Measurements from ENCODE around the gene CDK14.
"Not testable (repeated sequence)": the region's sequence is repeated elsewhere in the genome, so short reads cannot be mapped to it uniquely, and the experiment has no call there.

The CDK14 gene

GRCh38 chr7:90794234-90794633, 198.1 kb downstream of the CDK14 start:
- DNase-seq (ENCODE audit: low spot score): not testable (repeated sequence)

DNA sequence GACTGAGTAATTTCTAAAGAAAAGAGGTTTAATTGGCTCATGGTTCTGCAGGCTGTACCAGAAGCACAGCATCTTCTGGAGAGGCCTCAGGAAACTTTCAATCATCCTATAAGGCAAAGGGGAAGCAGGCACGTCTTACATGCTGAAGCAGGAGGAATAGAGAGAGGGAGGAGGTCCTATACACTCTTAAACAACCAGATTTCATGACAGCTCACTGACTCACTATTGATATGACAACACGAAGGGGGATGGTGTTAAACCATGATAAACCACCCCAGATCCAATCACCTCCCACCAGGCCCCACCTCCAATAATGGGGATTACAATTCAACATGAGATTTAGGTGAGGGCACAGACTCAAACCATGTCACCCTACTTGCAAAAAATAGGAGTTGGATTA, 201.5 kb downstream of the CDK14 start:
- no peak for DNase-seq (ENCODE audit: low spot score)

GRCh38 chr7:90804370-90804769, 208.2 kb downstream of the CDK14 start:
- DNase-seq (ENCODE audit: low spot score): no peak

DNA sequence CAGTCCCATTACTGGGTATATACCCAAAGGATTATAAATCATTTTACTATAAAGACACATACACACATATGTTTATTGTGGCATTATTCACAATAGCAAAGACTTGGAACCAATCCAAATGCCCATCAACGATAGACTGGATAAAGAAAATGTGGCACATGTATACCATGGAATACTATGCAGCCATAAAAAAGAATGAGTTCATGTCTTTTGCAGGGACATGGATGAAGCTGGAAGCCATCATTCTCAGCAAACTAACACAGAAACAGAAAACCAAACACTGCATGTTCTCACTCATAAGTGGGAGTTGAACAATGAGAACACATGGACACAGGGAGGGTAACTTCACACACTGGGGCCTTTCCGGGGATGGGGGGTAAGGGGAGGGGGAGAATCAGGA, 219.4 kb downstream of the CDK14 start:
- DNase-seq (ENCODE audit: low spot score): not testable (repeated sequence)

GRCh38 chr7:90816511-90817142, 220.5 kb downstream of the CDK14 start:
- DNase-seq (ENCODE audit: low spot score): no peak

GRCh38 chr7:90817151-90817550, 221.0 kb downstream of the CDK14 start:
- no peak for DNase-seq (ENCODE audit: low spot score)

- no peak for DNase-seq (ENCODE audit: low spot score)
These were observed 221.7 kb downstream of the CDK14 start for GRCh38 chr7:90817846-90818245.

- DNase-seq (ENCODE audit: low spot score): no peak
These were observed 222.2 kb downstream of the CDK14 start for GRCh38 chr7:90818341-90818740.

GRCh38 chr7:90821961-90822620, 226.0 kb downstream of the CDK14 start:
- no peak for DNase-seq (ENCODE audit: low spot score)

DNA sequence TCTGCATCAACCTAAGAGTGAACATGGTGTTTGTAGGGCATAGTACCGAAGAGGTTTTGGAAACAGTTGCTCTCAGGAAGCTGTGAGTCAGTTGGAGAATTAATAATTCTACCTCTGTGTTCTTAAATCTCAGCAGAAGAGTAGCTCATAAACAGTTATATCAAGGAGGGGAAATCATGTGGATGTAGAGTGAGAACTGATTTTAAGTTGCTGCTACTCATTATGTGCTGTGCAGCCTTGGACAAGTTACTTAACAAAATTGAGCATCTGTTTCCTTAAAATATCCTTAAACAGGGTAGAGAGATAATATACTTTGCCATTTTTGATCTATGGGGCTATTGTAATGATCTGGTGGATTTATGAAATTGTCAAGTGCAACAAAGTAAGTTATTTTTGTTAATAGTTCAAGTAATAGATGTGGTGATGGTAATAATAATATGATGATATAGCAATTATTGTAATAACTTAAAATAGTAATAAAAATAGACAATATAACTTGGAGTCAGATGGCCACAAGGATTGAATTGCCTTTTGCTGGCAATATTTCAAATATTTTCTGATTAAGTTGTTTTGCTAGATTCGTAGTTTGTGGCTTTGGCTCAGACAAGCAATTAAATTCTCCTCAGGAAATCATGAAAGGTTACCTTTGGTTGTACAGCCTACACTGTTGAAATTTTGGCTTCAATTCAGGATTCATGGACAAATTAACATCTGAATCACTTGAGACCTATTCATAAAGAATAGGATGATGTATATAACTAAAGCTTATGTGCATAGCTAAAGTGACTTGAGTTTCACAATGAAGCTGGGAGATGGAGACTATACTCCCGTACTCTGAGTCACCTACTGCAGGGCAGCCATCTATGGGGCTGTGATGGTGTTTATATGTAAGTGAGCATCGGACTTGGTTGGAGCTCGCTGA, 228.5 kb downstream of the CDK14 start:
- no peak for DNase-seq (ENCODE audit: low spot score)

DNA sequence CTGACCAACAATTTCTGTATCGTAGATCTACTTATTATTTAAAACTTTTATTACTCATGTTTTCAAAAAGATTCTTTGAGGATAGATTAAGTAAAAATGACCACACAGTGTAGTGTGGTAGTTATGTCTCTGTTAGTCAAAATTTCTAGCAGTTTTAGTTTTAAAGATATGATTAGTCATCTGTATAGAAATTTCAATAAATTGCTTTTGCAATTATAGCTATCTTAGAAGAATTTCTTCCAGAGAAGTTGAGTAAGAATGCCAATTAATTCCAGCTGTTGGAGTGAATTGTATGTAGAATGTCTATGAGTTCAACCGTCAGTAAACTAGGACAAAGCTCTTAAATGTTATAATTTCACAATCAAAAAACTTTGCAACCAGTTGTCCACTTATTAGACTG, 229.7 kb downstream of the CDK14 start:
- DNase-seq (ENCODE audit: low spot score): no peak

DNA sequence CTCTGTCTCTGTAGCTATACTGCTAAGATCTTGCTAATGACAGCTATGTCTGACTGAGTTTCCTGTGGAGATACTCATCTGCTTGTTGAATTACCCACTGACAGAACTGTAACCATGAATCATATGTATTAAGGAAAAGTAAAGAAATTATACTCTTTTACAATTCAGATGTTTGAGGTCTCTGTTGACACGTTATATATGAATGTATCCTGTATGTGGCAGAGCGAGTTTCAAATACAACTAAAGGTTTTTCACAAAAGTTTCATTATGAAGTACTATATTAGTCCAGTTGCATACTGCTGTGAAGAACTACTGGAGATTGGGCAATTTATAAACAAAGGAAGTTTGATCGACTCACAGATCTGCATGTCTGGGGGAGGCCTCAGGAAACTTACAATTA, 232.5 kb downstream of the CDK14 start:
- DNase-seq (ENCODE audit: low spot score): no peak

- no peak for DNase-seq (ENCODE audit: low spot score)
These were observed 234.2 kb downstream of the CDK14 start for GRCh38 chr7:90830308-90830707.

DNA sequence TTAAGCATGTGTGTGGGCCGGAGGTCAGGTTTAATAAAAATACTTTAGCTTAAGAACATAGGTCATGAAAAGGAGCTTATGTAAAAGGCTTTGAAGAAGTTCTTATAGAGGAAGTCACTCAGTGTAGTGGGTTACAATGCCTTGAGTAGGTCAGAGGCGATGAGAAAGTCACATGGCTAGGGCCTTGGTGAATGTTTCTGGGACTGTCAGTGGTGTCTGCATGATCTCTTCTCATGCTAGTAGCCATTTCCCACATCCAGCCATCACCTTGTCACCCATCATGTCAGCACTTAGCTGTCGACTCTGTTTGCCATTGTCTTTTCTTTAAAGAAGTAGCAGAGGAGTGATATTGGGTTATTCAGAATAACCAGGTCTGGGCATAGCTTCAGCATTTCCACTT, 236.6 kb downstream of the CDK14 start:
- DNase-seq (ENCODE audit: low spot score): no peak

DNA sequence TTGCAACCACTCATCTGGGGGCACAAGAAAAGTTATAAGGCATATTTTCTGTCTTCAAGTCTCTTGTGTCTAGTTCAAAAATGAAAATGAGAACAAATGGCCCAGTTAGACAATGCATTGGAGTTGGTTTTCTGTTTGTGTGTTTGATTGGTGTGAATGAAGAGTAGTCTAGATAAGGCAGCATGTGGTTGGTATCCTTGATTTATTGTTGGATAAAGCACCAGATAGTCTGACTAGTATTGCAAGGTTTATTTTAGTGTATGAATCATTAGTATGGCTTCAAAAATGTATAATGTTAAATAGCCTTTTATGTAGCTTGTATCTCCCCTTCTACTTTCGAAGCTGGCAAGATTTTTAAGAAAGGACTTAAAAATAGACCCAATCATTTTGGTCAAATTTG, 237.3 kb downstream of the CDK14 start:
- DNase-seq (ENCODE audit: low spot score): no peak

- DNase-seq (ENCODE audit: low spot score): no peak
These were observed 238.7 kb downstream of the CDK14 start for GRCh38 chr7:90834771-90835170.

- no peak for DNase-seq (ENCODE audit: low spot score)
These were observed 239.7 kb downstream of the CDK14 start for GRCh38 chr7:90835861-90836260.

- no peak for DNase-seq (ENCODE audit: low spot score)
These were observed 240.8 kb downstream of the CDK14 start for GRCh38 chr7:90836937-90837336.

DNA sequence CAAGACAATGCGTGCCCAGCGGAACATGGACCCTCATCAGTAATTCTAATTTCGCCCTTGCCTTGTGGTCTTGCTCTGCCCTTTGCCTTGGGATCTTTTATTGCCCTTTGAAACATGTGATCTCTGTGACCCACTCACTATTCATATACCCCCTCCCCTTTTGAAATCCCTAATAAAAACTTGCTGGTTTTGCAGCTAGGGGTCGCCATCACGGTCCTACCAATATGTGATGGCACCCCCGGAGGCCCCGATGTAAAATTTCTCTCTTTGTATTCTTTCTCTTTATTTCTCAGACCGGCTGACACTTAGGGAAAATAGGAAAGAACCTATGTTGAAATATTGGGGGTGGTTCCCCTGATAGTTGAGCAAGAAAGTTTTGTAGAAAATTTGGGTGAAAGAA, 242.7 kb downstream of the CDK14 start:
- DNase-seq (ENCODE audit: low spot score): no peak

DNA sequence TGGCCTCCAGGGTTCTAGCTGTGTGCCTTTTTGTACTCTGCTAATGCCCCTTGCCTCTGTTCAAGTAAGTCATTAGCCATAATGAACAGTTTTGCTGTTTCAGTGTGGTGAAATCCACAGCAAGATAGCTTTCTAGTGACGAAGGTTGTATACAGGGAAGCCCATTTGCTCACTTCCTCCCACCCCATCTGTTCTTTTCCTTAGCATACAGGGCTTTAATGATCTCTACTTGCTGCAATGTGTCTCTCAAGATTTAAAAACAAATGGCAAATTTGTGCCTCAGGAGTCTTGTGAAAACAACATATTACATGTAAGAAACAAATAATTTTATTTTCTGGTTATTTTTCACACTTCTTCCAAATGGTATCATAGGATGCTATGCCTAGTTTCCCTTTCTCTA, 243.2 kb downstream of the CDK14 start:
- DNase-seq (ENCODE audit: low spot score): no peak

GRCh38 chr7:90839727-90840291, 243.7 kb downstream of the CDK14 start:
- DNase-seq (ENCODE audit: low spot score): no peak

- no peak for DNase-seq (ENCODE audit: low spot score)
These were observed 245.8 kb downstream of the CDK14 start for GRCh38 chr7:90841759-90842429.

Measured in left forelimb (tissue), 1 donor.